Measurements from ENCODE around the gene HAO2. TPM values are rescaled to one million over a fixed set of nuclear protein-coding genes. Genes with fewer than 3 reads are reported as not detected.

The HAO2 gene
- total RNA-seq, 1 donor from 2014 or later, result not detected

DNA sequence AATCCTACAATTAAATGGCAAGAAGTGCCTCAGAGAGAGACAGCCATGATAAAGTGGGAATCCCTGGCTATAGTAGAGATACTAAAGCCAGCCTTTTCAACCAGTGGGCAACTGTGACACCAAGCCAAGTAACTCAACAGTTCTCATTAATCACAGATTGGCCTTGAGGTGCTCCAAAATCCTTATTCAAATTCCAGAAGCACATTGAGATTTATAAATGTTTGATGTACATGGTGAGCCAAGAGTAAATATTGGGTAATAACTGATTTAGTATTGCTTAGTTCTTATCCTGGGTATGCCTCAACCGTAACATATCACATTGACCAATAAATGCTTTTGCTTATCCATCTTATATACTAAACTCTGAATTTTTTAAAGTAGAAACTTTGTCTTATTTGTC is 17.1 kb downstream of the HAO2 start:
- Histone ChIP-seq H3K79me2 (ENCODE audit: insufficient read depth, low read length) (no peaks in the 10 kb centered on the region), H3K4me3 (ENCODE audit: insufficient read depth, low read depth, low read length) (no peak overlapping the region), H3K4me1 (ENCODE audit: insufficient read depth, low read length) (no peaks in the 10 kb centered on the region), H2AFZ (ENCODE audit: low read depth, low read length) (no peak overlapping the region), H3K4me2 (ENCODE audit: low read length) (no peak overlapping the region), H3K27me3 (ENCODE audit: insufficient read depth, low read length) (peaks cover 2% of the 10 kb centered on the region), H4K20me1 (ENCODE audit: insufficient read depth, low read length) (no peaks in the 10 kb centered on the region), H3K36me3 (ENCODE audit: insufficient read depth, low read length) (no peaks in the 10 kb centered on the region), H3K27ac (ENCODE audit: low read depth, low read length) (no peak overlapping the region), H3K9me3 (ENCODE audit: insufficient read depth, low read depth, low read length) (no peaks in the 10 kb centered on the region), H3K9ac (ENCODE audit: low read length) (no peak overlapping the region)
- Mint-ChIP-seq H3K4me1 (ENCODE audit: low read depth, unreplicated experiment) (no peaks in the 10 kb centered on the region), H3K9me3 (ENCODE audit: unreplicated experiment) (no peaks in the 10 kb centered on the region), H3K27ac (ENCODE audit: unreplicated experiment) (no peak overlapping the region), H3K4me3 (ENCODE audit: unreplicated experiment) (no peak overlapping the region), H3K36me3 (ENCODE audit: low read depth, unreplicated experiment) (no peaks in the 10 kb centered on the region), H3K27me3 (ENCODE audit: low read depth, unreplicated experiment) (peaks cover 4% of the 10 kb centered on the region)
- TF ChIP-seq, protein P1, sequence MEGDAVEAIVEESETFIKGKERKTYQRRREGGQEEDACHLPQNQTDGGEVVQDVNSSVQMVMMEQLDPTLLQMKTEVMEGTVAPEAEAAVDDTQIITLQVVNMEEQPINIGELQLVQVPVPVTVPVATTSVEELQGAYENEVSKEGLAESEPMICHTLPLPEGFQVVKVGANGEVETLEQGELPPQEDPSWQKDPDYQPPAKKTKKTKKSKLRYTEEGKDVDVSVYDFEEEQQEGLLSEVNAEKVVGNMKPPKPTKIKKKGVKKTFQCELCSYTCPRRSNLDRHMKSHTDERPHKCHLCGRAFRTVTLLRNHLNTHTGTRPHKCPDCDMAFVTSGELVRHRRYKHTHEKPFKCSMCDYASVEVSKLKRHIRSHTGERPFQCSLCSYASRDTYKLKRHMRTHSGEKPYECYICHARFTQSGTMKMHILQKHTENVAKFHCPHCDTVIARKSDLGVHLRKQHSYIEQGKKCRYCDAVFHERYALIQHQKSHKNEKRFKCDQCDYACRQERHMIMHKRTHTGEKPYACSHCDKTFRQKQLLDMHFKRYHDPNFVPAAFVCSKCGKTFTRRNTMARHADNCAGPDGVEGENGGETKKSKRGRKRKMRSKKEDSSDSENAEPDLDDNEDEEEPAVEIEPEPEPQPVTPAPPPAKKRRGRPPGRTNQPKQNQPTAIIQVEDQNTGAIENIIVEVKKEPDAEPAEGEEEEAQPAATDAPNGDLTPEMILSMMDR (IDR thresholded peaks at IDR 0.05; ENCODE audit: insufficient read depth, low read depth, low read length), result no peak
- TF ChIP-seq EZH2 (IDR thresholded peaks at IDR 0.05; ENCODE audit: insufficient read depth, low read length), result no peak
- FAIRE-seq, result no peak
- DNase-seq (ENCODE audit: low read depth), result no peak

DNA sequence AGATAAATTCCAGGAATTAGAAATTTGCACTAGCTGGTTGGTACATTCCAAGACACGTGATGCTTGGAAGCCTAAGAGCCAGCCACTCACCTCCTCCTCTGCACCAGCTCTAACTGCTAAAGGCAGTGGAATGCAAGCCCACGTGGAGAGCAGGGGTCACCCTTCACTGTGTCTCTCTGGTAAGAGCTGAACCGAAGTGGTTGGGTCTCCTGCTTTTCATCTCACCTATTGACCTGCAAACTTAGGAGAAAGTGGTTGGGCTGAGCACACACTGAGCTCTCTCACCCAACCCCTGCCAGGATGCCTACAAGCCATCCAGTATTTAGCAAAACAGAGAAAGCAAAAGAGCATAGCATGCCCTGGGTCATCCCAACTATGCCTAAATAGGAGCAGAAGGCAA is 19.3 kb downstream of the HAO2 start:
- Mint-ChIP-seq H3K4me3 (ENCODE audit: unreplicated experiment) (no peak overlapping the region), H3K27me3 (ENCODE audit: low read depth, unreplicated experiment) (peaks cover 5% of the 10 kb centered on the region), H3K36me3 (ENCODE audit: low read depth, unreplicated experiment) (no peaks in the 10 kb centered on the region), H3K4me1 (ENCODE audit: low read depth, unreplicated experiment) (peaks cover 8% of the 10 kb centered on the region), H3K27ac (ENCODE audit: unreplicated experiment) (no peak overlapping the region), H3K9me3 (ENCODE audit: unreplicated experiment) (no peaks in the 10 kb centered on the region)
- H3K4me2 ChIP-seq (ENCODE audit: low read length), result no peak overlapping the region
- FAIRE-seq (no peak), DNase-seq (ENCODE audit: low read depth) (no peak)
- no peaks in the 10 kb centered on the region for H4K20me1 ChIP-seq (ENCODE audit: insufficient read depth, low read length)
- no peaks in the 10 kb centered on the region for H3K4me1 ChIP-seq (ENCODE audit: insufficient read depth, low read length)
- H3K79me2 ChIP-seq (ENCODE audit: insufficient read depth, low read length), result no peaks in the 10 kb centered on the region
- H3K27ac ChIP-seq (ENCODE audit: low read depth, low read length), result no peak overlapping the region
- H3K9ac ChIP-seq (ENCODE audit: low read length), result no peak overlapping the region
- no peaks in the 10 kb centered on the region for H3K9me3 ChIP-seq (ENCODE audit: insufficient read depth, low read depth, low read length)
- no peak overlapping the region for H2AFZ ChIP-seq (ENCODE audit: low read depth, low read length)
- no peaks in the 10 kb centered on the region for H3K36me3 ChIP-seq (ENCODE audit: insufficient read depth, low read length)
- no peak overlapping the region for H3K4me3 ChIP-seq (ENCODE audit: insufficient read depth, low read depth, low read length)
- peaks cover 2% of the 10 kb centered on the region for H3K27me3 ChIP-seq (ENCODE audit: insufficient read depth, low read length)
- TF ChIP-seq, protein P1 (IDR thresholded peaks at IDR 0.05; ENCODE audit: insufficient read depth, low read depth, low read length), result no peak
- TF ChIP-seq EZH2 (IDR thresholded peaks at IDR 0.05; ENCODE audit: insufficient read depth, low read length), result no peak

DNA sequence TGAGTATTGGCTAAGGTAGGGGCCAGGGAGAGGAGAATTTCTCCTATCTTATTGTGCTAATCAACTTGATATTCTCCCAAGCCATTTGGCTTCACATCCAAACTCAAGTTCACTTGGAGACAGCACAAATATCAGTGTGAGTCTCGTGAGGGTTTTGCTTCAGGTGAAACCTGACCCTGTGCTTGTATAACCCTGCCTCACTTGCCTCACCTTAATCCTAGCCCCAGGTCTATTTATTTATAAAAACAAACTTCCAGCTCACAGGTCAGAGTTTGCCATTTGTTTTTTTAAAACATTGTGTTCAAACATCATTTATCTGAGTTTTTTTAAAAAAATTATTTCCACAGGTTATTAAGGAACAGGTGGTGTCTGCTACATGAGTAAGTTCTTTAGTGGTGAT is 19.9 kb downstream of the HAO2 start:
- Histone ChIP-seq H3K4me3 (ENCODE audit: insufficient read depth, low read depth, low read length) (no peak overlapping the region), H3K4me1 (ENCODE audit: insufficient read depth, low read length) (no peaks in the 10 kb centered on the region), H3K79me2 (ENCODE audit: insufficient read depth, low read length) (no peaks in the 10 kb centered on the region), H3K27ac (ENCODE audit: low read depth, low read length) (no peak overlapping the region), H3K36me3 (ENCODE audit: insufficient read depth, low read length) (no peaks in the 10 kb centered on the region), H3K9ac (ENCODE audit: low read length) (no peak overlapping the region), H4K20me1 (ENCODE audit: insufficient read depth, low read length) (no peaks in the 10 kb centered on the region), H3K9me3 (ENCODE audit: insufficient read depth, low read depth, low read length) (no peaks in the 10 kb centered on the region), H3K27me3 (ENCODE audit: insufficient read depth, low read length) (peaks cover 2% of the 10 kb centered on the region), H2AFZ (ENCODE audit: low read depth, low read length) (no peak overlapping the region), H3K4me2 (ENCODE audit: low read length) (no peak overlapping the region)
- peaks cover 8% of the 10 kb centered on the region for H3K4me1 Mint-ChIP-seq (ENCODE audit: low read depth, unreplicated experiment)
- no peak overlapping the region for H3K27ac Mint-ChIP-seq (ENCODE audit: unreplicated experiment)
- H3K9me3 Mint-ChIP-seq (ENCODE audit: unreplicated experiment), result no peaks in the 10 kb centered on the region
- peaks cover 9% of the 10 kb centered on the region for H3K27me3 Mint-ChIP-seq (ENCODE audit: low read depth, unreplicated experiment)
- TF ChIP-seq, protein P1 (IDR thresholded peaks at IDR 0.05; ENCODE audit: insufficient read depth, low read depth, low read length), result no peak
- no peak for TF ChIP-seq EZH2 (IDR thresholded peaks at IDR 0.05; ENCODE audit: insufficient read depth, low read length)
- H3K36me3 Mint-ChIP-seq (ENCODE audit: low read depth, unreplicated experiment), result no peaks in the 10 kb centered on the region
- no peak for FAIRE-seq
- H3K4me3 Mint-ChIP-seq (ENCODE audit: unreplicated experiment), result no peak overlapping the region
- DNase-seq (ENCODE audit: low read depth), result no peak
